Measurements from ENCODE around the gene EVI2A.
A peak's percentile ranks its signal among the peaks of the same experiment; 100 is the strongest.
"Not testable (repeated sequence)": the region's sequence is repeated elsewhere in the genome, so short reads cannot be mapped to it uniquely, and the experiment has no call there.

The EVI2A gene

DNA sequence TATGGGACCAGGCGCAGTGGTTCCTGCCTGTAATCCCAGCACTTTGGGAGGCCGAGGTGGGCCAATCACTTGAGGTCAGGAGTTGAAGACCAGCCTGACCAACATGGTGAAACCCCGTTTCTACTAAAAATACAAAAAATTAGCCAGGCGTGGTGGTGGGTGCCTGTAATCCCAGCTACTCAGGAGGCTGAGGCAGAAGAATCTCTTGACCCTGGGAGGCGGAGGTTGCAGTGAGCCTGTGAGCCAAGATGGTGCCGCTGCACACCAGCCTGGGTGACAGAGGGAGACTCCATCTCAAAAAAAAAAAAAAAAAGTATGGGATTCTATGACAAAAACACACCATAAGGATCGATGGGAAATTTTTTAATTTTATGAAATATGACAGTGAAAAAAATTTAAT is 9.2 kb downstream of the EVI2A start:
- not testable (repeated sequence) for DNase-seq (ENCODE audit: low read depth)

DNA sequence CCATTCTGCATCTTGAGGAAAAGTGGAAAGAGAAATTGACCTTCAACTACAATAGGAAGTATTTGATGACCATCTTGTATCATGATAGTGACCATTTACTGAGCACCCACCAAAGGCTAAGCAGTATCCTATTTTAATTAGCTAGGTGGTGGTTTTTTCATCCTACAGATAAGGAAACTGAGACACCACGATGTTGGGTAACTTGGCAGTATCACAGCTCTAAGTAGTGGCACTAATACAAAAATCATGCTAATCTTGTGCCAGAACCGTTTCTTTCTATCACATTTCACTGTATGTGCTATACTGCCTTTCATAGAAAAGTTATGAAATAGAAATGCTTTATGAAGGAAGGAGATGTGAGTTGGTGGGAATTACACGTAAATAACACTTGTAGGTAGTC is 9.9 kb downstream of the EVI2A start:
- no peak for DNase-seq (ENCODE audit: low read depth)

DNA sequence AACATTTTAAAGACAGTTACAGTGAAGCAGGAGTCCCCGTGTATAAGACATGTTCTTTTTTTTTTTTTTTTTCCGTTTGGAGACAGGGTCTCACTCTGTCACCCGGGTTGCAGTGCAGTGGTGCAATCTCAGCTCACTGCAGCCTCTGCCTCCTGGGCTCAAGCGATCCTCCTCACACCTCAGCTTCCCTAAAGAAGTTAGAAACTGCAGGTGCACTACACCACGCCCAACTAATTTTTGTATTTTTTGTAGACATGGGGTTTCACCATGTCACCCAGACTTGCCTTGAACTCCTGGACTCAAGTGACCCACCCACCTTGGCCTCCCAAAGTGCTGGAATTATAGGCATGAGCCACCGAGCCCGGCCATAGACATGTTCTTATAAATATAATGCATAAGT is 10.5 kb downstream of the EVI2A start:
- no peak for DNase-seq (ENCODE audit: low read depth)

DNA sequence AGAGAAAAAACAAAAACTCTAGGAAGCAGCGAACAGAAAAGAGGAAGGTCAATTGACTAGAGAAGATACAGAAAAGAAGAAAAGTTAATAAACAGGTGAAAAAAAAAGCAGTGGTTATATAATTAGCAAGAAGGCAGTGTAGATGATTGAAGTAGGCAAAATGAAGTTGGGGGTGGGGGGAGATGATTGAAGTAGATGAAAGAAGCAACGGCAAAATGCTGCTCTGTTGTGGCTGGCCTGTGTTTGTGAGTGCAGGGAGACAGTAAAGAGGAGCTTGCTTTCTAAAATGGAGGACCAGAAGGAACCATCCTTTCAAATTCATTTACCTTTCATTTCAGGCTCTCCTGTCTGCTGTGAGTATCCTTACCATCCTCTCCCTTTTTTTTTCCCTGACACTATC is 11.2 kb downstream of the EVI2A start:
- no peak for DNase-seq (ENCODE audit: low read depth)

DNA sequence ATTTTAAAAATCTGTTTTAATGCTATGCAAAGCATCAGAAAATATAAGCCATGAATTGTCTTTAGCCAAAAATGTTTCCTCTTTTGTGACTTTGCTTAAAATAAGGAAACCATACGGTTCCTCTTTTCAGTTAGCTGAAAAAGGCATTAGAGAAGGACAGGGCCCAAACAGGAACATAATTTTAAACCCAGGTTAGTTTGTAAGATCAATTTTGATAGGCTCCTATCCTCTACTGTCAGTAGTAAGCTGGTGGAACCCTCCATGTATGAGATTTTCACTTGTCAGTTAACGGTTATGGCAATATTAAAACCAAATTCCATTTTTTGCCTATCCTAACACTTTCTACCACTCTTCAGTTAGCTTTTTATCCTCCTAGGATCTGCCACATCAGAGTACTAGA is 11.9 kb downstream of the EVI2A start:
- DNase-seq (ENCODE audit: low read depth) = no peak

DNA sequence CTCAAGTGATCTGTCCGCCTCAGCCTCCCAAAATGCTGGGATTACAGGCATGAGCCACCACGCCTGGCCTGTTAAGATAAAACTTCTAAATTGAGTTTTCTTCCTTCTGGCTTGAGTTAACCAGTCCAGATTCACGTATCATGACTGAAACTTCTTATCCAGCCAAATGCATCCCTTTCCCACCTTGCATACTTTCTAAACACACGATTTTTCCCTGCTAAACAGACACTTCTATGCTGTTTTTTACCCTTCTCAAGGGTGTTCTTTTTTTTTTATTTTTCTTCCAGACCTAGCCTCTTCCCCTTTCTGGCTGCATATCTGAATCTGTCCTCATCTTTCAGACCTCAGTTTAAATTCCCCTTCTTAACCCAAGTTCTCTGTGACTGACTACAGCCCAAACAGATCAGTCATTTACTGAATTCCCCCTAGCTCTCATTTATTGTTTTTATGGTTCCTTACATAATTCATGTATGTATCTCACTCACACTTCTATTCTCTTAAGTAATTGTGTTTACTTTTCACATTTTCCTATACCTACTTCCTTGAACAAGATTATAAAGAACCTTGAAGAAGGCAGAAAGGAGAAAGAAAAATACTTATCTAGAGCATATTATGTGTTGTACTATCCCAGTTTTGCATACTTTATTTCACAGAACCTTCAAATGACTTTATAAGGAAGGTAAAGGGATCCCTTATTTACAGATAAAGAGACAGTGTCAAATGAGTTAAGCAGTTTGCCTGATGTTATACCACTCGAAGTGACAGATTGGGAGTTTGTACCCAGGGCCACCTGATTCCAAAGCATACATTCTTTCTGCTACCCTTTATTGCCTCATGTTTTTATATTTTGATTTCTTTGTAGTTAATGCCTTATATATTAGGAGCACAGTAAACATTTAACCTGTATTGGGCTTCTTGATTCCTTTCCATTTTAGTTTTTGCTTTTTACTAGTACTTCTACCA is 12.8 kb downstream of the EVI2A start:
- DNase-seq (ENCODE audit: low read depth) = no peak

DNA sequence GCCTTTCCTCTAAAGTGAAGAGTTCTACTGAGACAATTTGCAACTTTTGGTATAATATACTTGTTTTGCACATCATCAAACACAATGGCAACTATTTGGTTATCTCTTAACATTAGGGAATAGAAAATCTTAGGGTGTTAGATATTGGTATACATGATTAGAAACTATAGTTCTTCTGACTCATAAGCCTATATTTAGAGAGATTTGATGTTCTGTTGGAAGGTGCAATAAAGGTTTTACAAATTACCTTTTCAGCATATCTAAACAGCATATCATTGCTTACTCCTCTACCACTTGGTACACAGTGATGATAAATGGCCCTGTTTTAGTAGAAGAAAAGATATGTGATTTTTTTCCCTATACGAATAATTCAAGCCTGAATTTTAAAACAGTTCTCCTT is 13.8 kb downstream of the EVI2A start:
- no peak for DNase-seq (ENCODE audit: low read depth)

DNA sequence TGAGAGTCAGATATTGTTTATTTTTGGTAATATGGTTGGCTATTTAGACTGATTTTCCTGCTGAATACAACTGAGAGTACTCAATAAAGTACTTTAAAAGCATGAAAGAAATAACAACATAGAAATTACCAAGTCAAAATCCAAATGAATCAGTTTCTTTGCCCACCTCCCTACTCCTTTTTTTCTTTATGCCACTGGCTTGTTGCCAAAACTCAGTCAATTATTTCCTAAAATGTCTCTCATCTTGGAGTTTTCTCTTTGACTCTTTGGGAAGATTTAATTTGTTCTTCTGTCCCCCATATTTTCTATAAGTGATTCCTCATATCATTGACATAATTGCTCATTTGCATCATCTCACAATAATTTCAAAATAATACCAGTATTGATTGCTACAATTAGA is 21.8 kb downstream of the EVI2A start:
- no peak for DNase-seq (ENCODE audit: low read depth)

DNA sequence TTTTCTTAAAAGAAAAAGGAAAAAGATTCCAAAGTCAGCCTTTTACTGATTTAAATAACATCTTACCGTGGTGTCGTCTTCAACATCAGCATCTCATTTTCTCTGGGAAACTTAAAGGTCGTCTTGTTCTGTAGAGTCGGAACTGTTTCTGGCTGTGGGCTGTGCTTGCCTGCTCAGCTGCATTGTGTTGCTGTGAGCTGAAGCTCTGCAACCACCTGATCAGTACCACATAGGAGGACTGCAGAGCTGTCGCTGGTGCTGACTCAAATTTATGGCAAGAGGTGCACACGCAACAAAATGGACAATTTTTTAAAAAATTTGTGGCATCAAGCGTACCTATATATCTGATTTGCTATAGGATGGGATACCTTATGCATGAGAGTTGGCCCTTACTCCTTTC is 24.3 kb downstream of the EVI2A start, which contains the start of gene OMG:
OMG (minus strand) TSS at position 150 of the 400 bp plus-strand sequence. CDS start 908 bp downstream, outside the sequence.
- DNase-seq (ENCODE audit: low read depth) = no peak

DNA sequence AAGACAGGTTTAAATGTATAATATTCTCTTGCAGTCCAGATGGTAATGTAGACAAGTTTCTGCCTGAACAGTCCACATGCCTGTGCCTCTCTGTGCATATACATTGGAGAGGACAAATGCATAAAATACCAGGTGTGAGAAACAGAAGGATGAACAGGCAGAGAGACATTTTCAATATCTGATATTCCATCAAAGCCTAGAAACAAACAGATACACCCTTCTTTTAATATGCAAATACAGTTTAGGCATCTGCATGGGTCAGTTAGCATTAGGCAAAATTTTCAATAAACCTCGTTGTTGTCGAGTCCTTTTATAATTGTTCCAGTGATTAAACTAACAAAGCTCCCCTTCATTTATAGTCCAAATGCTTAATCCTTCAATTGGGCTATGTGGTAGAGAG is 25.3 kb downstream of the EVI2A start:
- no peak for DNase-seq (ENCODE audit: low read depth)

DNA sequence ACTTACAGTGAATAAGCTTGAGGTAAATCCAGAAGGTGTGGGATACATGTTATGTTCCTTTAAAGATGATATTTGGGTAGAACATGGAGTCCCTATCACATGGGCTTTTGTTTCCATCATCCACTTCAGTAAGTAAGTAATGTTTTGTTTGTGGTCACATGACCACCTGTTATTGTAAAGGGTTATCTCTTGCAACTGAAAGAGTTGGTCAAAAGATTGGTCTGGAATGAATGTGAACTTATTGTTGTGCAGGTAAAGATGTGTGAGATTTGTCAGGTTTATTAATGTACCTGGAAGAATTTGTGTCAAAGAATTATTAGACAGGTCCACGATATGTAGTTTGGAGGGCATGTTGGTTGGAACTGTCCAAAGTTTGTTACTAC is 25.9 kb downstream of the EVI2A start:
- no peak for DNase-seq (ENCODE audit: low read depth)

DNA sequence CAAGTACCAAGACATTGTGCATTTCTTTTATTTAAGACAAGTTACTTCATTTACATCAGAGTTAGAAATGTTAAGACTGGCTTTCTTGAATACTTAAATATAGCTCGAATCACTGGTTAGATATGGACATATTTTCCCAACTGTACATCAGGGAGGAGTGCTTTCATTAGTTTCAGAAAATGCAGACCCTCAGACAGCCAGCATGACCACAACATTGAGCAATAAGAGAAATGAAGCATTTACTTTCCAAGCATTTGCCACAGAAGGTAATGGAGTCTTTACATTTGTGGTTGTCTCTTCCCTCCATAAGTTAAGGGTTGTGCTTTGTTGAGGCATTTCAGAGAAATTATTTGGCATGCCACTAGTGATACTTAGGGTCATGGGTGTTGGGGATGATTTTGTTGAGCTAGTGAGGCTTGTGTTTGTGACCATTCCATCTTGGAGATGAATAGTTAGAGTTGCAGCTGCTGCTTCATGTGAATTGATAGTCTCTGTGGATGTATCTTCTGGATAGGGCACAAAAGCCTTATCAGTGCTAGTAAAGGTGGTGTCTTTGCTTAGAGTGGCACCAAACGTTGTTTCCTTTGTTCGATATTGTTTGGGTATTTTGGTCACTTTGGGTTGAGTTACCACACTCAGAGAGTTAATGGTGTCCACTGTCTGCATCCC is 26.5 kb downstream of the EVI2A start:
- no peak for DNase-seq (ENCODE audit: low read depth)

DNA sequence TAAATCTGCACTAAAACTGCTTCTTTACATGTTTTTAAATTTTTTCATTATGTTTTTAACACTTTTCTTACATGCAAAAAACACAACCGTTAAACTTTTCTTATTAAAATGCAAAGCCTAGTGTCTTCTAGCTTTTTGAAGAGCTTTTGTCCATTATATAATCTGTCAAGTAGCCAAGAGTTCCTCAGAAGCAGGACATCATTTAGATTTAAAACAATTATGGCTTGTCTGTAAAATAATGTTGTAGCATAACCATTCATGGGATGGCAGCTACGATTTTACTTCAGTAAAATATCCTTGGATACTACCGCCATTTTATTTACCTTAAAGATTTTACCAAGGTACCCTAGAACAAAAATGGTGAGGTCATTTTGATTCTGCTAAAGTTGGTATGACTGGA is 27.2 kb downstream of the EVI2A start:
- DNase-seq (ENCODE audit: low read depth) = no peak

DNA sequence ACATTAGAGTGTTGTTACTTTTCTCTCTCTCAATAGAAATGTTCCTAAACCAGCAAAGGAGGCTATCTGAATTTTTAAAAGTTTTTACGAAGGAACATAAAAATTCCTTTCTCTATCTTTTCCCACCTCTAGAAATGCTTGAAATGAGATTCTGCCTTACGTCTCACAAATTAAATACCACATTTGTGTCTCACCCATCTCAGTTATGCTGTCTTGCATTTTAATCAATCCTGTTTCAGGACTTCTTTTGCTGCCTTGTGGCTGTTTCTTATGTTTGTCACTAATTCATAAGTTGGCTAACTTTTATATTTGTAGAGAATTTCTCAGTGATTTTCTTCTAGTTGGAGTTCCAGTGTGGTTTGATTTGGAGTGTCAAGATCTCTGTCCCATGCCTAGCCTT is 27.8 kb downstream of the EVI2A start:
- no peak for DNase-seq (ENCODE audit: low read depth)

DNA sequence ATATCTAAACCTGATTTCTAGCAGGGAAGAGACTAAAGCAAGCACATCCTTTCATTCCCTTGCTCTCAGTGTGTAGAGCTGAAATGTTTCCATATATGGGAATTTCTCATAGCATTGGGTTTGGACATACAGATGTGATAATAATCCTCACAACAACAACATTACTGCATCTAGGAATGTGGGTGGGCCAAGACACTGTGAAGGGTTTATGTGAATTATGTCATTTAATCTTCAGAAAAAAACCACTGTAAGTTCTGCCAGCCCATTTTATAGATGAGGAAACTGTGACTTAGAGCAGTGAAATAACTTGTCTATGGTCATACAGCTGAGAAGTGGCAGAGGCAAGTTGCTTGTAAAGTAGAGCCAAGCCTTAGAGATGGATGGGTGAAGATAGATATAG is 29.6 kb downstream of the EVI2A start:
- no peak for DNase-seq (ENCODE audit: low read depth)

DNA sequence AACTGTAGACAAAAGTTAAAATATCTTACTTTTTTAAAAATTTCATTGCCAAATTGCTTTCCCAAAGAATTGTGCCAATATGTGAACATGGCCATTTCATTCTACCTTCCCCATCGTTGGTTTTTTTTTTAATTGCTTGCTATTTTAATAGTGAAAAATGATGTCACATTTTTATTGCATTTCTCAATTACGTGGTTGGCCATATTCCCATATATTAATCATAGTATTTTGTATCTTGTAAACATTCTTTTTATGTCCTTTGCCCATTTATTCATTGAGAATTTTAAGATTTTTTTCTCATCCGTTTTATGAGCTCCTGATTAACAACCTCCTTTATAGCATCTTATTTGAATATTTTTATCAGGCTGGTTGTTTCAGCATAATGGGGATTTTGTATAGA is 31.6 kb downstream of the EVI2A start:
- DNase-seq (ENCODE audit: low read depth) = no peak

DNA sequence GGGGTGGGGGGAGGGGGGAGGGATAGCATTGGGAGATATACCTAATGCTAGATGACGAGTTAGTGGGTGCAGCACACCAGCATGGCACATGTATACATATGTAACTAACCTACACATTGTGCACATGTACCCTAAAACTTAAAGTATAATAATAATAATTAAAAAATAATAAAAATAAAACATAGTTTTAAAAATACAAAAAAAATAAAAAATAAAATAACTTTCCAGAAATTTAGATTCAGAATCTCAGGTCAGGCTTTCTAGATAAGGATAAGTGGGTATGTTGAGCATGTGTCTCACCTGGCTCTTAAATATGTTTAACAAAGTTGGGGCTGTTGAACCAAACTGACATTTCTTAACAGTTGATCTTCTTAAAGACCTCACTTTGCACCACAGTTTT is 33.5 kb downstream of the EVI2A start:
- DNase-seq (ENCODE audit: low read depth) = not testable (repeated sequence)

DNA sequence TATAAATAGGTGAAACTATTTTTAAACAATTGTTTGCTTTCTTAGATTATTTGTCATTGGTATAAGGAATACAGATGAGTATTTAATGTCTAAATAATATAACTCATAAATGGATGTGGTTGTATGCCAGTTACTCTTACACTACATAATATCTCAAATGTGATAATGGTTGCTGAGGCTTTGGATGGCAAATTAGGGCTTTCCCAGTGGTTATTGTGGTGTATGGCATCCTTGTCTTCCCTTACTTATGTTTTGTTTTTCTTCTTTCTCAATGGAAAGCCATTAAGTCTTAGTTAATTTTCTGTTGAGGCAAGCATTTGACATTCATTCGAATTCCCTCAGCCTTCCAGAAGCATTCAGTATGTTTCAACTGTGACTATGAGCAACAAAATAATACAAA is 34.8 kb downstream of the EVI2A start:
- DNase-seq (ENCODE audit: low read depth) = no peak

DNA sequence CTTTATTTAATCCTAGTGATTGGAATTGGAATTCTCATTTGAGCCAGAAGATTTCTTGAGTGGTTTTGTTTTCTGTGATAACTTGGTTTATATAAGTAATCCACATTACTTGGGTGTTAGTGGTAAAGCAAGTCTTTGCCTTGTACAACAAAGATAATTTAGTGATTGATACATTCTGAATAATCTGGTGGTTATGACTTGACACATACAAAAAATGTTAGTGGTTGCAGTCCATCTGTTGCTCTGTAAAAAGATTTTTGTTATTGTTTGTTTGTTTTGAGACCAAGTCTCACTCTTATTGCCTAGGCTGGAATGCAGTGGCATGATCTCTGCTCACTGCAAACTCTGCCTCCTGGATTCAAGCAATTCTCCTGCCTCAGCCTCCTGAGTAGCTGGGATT is 37.6 kb downstream of the EVI2A start:
- peak; percentile 7 for DNase-seq (ENCODE audit: low read depth)

DNA sequence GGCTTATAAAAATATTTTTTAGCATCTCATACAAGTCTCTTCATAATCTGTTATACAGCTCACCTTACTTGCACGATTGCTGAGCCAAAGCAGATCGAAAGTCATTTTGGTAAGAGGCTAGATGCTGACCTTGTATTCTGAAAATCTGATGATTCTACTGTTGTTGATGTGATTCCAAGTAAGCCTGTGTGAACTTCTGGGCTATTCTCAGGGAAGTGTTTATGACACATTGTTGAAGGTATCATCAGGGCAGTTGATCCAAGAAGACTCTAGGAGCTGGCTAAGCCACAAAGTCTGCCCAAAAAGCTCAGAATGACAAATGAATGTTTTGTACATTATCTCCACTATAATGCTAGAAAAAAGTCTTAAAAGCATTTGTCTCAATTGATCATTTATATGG is 40.4 kb downstream of the EVI2A start:
- DNase-seq (ENCODE audit: low read depth) = no peak

DNA sequence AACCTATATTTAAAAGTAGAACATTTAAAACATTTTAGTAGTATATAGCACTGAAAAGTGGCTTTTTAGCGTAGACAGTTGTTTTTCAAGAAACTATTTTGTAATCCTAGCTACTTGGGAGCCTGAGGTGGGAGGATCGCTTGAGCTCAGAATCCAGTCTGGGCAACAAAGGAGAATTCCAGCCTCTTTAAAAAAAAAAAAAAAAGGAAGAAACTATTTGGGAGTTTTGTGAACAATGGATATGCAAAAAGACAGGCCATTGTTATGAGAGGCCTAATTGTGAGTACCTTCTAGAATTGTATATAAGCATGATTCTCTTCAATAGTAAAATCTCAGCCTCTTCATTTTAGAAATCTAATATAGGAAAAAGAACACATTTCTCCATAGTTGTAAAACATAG is 42.0 kb downstream of the EVI2A start:
- no peak for DNase-seq (ENCODE audit: low read depth)

DNA sequence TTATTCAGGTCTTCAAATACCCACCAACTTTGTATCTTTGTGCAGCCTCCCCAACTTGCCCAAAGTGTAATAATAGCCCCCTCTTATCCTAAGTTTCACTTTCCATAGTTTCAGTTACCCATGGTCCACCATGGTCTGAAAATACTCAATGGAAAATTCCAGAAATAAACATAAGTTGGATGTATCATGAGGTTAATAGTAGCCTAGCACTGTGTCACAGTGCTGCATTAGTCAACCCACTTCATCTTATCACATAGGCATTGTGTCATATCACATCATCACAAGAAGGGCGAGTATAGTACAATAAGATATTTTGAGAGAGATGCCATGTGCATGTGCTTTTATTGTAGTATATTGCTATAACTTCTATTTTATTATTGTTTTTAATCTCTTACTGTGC is 46.3 kb downstream of the EVI2A start:
- no peak for DNase-seq (ENCODE audit: low read depth)

DNA sequence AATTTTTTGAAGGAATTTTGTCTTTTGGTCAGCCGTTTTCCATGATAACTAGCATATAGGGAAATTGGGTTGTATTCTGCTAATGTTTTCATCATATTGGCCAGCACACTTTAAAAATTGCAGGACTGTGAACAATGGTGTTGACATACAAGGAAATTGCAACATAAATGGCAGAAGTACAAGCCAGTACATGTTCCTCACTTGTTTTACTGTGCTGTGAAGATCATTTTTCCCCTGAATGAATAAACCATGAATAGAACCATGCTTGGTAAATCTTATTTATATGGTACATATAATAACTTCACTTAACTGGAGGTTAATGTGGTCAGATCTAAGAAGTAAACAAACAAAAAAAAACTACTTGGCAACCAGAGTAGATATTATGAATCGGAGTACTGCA is 47.2 kb downstream of the EVI2A start:
- peak; percentile 85 for DNase-seq (ENCODE audit: low read depth)

DNA sequence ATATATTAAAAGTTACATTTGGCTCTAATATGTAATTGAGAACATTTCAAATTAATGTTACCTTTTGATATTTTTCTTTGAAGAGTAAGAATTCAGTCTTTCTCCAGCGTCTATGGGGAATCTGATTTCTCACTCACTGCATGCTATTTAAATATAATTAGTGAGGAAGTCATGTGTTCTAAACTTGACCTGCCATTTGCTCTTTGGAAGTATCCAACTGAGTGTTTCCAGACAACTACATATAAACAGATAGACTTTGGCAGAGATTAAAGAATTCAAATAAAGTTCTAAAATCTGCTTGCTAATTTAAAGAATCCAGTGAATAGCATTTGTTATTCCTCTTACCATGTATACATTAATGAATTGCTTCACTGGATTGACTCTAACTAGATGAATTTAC is 47.9 kb downstream of the EVI2A start:
- DNase-seq (ENCODE audit: low read depth) = peak; percentile 42

Data from fibroblast of gingiva (primary cell).